PC-9 (cell line): ENCODE measurements around the gene SRPX.

ENCODE experiments used
- CTCF ChIP-seq: fragments of 200-600 bp; sonication (generic); conservative IDR thresholded peaks from 2 replicates; pipeline ENCODE4 v1.6.1; 2017; ENCODE audit warnings: mixed run types, antibody characterized with exemption, mild to moderate bottlenecking, moderate library complexity
- EZH2 ChIP-seq: fragments of 200-600 bp; sonication (generic); IDR thresholded peaks from 2 replicates; pipeline ENCODE4 v1.8.0; 2017; ENCODE audit warnings: antibody characterized with exemption, low read depth

DNA sequence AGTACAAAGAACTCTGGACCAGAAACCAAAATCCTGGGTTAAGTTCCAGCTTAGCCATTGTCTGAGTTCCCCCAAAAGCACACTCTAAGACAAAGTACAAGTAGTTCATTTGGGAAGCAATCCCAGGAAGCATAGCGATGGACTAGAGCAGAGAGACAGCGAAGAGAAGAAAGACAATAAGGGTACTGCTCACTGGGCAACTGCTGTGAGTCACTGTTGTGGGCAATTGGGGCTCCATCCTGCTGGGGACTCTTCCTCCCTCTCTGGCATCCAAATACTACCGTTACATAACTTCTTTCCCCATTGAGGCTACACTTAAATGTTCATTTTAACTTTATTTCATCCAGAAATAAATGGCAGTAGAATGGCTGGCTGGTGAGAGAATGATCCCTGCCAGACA is 14.1 kb downstream of the SRPX start:
- no peak for TF ChIP-seq CTCF
- no peak for TF ChIP-seq EZH2
